ENCODE data around the gene DNAJB11. TPM values are rescaled to one million over a fixed set of nuclear protein-coding genes. Genes with fewer than 3 reads are reported as not detected.

The DNAJB11 gene
- total RNA-seq, 4 donors from 2014 or later, result 19.5 to 40.0 (median 33.5) TPM

GRCh38 chr3:186616299-186616617, 45.7 kb downstream of the DNAJB11 start:
- H3K4me1 ChIP-seq, result peaks cover 0 to 19% (median 4%) of the 10 kb centered on the region in 3 donors
- H3K27ac ChIP-seq, result no peak overlapping the region
- 77% methylated on average over 8 of the region's 8 CpGs; no CpG with 5 or more reads in 1 of the 2 donors for WGBS, 2 donors (ENCODE audit: low coverage in 1 of 2)
- no peaks in the 10 kb centered on the region for H3K9me3 ChIP-seq
- H3K4me3 ChIP-seq, result no peak overlapping the region
- ATAC-seq, result no peak
- H3K36me3 ChIP-seq, result no peaks in the 10 kb centered on the region
- TF ChIP-seq, protein P1, sequence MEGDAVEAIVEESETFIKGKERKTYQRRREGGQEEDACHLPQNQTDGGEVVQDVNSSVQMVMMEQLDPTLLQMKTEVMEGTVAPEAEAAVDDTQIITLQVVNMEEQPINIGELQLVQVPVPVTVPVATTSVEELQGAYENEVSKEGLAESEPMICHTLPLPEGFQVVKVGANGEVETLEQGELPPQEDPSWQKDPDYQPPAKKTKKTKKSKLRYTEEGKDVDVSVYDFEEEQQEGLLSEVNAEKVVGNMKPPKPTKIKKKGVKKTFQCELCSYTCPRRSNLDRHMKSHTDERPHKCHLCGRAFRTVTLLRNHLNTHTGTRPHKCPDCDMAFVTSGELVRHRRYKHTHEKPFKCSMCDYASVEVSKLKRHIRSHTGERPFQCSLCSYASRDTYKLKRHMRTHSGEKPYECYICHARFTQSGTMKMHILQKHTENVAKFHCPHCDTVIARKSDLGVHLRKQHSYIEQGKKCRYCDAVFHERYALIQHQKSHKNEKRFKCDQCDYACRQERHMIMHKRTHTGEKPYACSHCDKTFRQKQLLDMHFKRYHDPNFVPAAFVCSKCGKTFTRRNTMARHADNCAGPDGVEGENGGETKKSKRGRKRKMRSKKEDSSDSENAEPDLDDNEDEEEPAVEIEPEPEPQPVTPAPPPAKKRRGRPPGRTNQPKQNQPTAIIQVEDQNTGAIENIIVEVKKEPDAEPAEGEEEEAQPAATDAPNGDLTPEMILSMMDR (IDR thresholded peaks at IDR 0.05), result no peak
- no peak for TF ChIP-seq POLR2A (IDR thresholded peaks at IDR 0.05)
- no peak for TF ChIP-seq EP300 (IDR thresholded peaks at IDR 0.05)
- no peak for TF ChIP-seq POLR2AphosphoS5 (IDR thresholded peaks at IDR 0.05)
- peaks cover 67% of the 10 kb centered on the region for H3K27me3 ChIP-seq

- ATAC-seq, result peak; percentile 92
- H3K9me3 ChIP-seq, result no peaks in the 10 kb centered on the region
- H3K27me3 ChIP-seq, result peaks cover 67% of the 10 kb centered on the region
- no peak for TF ChIP-seq EP300 (IDR thresholded peaks at IDR 0.05)
- no peak for TF ChIP-seq POLR2A (IDR thresholded peaks at IDR 0.05)
- TF ChIP-seq, protein P1 (IDR thresholded peaks at IDR 0.05), result peak; percentile 69 to 93 (median 75)
- TF ChIP-seq POLR2AphosphoS5 (IDR thresholded peaks at IDR 0.05), result peak; percentile 22
- H3K27ac ChIP-seq, result no peak overlapping the region
- peak overlapping the region in 1 of 2 donors; percentile 18 for H3K4me3 ChIP-seq
- no peaks in the 10 kb centered on the region for H3K36me3 ChIP-seq
- H3K4me1 ChIP-seq, result peaks cover 0 to 19% (median 4%) of the 10 kb centered on the region in 3 donors
- 23 to 38% methylated on average over 8 to 12 of the region's 31 CpGs for WGBS, 2 donors (ENCODE audit: low coverage in 1 of 2)
Measured at GRCh38 chr3:186617036-186617946, 46.8 kb downstream of the DNAJB11 start.

- Histone ChIP-seq H3K27ac (no peak overlapping the region), H3K9me3 (no peaks in the 10 kb centered on the region), H3K27me3 (peaks cover 59% of the 10 kb centered on the region), H3K36me3 (no peaks in the 10 kb centered on the region), H3K4me1 (peaks cover 0 to 19% (median 4%) of the 10 kb centered on the region in 3 donors), H3K4me3 (no peak overlapping the region)
- TF ChIP-seq POLR2A (IDR thresholded peaks at IDR 0.05) (no peak), EP300 (IDR thresholded peaks at IDR 0.05) (no peak), POLR2AphosphoS5 (IDR thresholded peaks at IDR 0.05) (no peak)
- TF ChIP-seq, protein P1 (IDR thresholded peaks at IDR 0.05), result no peak
- no peak for ATAC-seq
- 67 to 90% methylated on average over 3 to 6 of the region's 8 CpGs for WGBS, 2 donors (ENCODE audit: low coverage in 1 of 2)
Measured at GRCh38 chr3:186618318-186618938, 47.9 kb downstream of the DNAJB11 start.

GRCh38 chr3:186619787-186620212, 49.3 kb downstream of the DNAJB11 start:
- Histone ChIP-seq H3K4me1 (peaks cover 0 to 15% (median 4%) of the 10 kb centered on the region in 3 donors), H3K27me3 (peaks cover 46% of the 10 kb centered on the region), H3K27ac (no peak overlapping the region), H3K36me3 (no peaks in the 10 kb centered on the region), H3K4me3 (no peak overlapping the region), H3K9me3 (no peaks in the 10 kb centered on the region)
- TF ChIP-seq POLR2AphosphoS5 (IDR thresholded peaks at IDR 0.05) (no peak), POLR2A (IDR thresholded peaks at IDR 0.05) (no peak), EP300 (IDR thresholded peaks at IDR 0.05) (no peak)
- TF ChIP-seq, protein P1 (IDR thresholded peaks at IDR 0.05), result no peak
- 74 to 92% methylated on average over 3 to 4 of the region's 5 CpGs for WGBS, 2 donors (ENCODE audit: low coverage in 1 of 2)
- ATAC-seq, result no peak
